Activated naive CD4-positive, alpha-beta T cell treated with anti-CD3 and anti-CD28 coated beads, Interleukin-2, amount 50 U/mL, for 16 hours (primary cell): ENCODE measurements around the gene CHDH.

Source experiments
- DNase-seq: peaks from one replicate; pipeline ENCODE4 v3.0.0-alpha.2; 2020

Gene CHDH

GRCh38 chr3:53823956-53824657 is 22.1 kb downstream of the CHDH start:
- DNase-seq = no peak

GRCh38 chr3:53823026-53823955 is 22.9 kb downstream of the CHDH start:
- DNase-seq = no peak

- DNase-seq = no peak
These were observed 23.9 kb downstream of the CHDH start for GRCh38 chr3:53822331-53822741.

GRCh38 chr3:53821631-53822121 is 24.5 kb downstream of the CHDH start:
- DNase-seq = no peak

- DNase-seq = no peak
These were observed 25.3 kb downstream of the CHDH start for GRCh38 chr3:53820756-53821580.

GRCh38 chr3:53820084-53820483 is 26.1 kb downstream of the CHDH start:
- DNase-seq = no peak

GRCh38 chr3:53819163-53819868 is 26.9 kb downstream of the CHDH start:
- DNase-seq = no peak

- no peak for DNase-seq
These were observed 27.7 kb downstream of the CHDH start for GRCh38 chr3:53818221-53819162.

- no peak for DNase-seq
These were observed 28.4 kb downstream of the CHDH start for GRCh38 chr3:53817809-53818208.

GRCh38 chr3:53817211-53817610 is 29.0 kb downstream of the CHDH start:
- DNase-seq = no peak

GRCh38 chr3:53816425-53816824 is 29.8 kb downstream of the CHDH start:
- no peak for DNase-seq

GRCh38 chr3:53815651-53816050 is 30.6 kb downstream of the CHDH start:
- DNase-seq = no peak

GRCh38 chr3:53815067-53815466 is 31.2 kb downstream of the CHDH start:
- DNase-seq = no peak

GRCh38 chr3:53813876-53814275 is 32.3 kb downstream of the CHDH start:
- DNase-seq = no peak

- DNase-seq = no peak
These were observed 33.0 kb downstream of the CHDH start for GRCh38 chr3:53813229-53813628.

- DNase-seq = no peak
These were observed 33.8 kb downstream of the CHDH start for GRCh38 chr3:53812434-53812833.

- DNase-seq = no peak
These were observed 34.9 kb downstream of the CHDH start for GRCh38 chr3:53811143-53811927.

GRCh38 chr3:53809764-53810400 is 36.3 kb downstream of the CHDH start:
- no peak for DNase-seq

GRCh38 chr3:53809267-53809666 is 37.0 kb downstream of the CHDH start:
- DNase-seq = no peak

- no peak for DNase-seq
These were observed 37.7 kb downstream of the CHDH start for GRCh38 chr3:53808496-53808895.
